ENCODE results near the gene AVPI1. TPM values are rescaled to one million over a fixed set of nuclear protein-coding genes. Genes with fewer than 3 reads are reported as not detected.

Gene AVPI1
- total and polyA plus RNA-seq, 2 experiments from 2014 or later: 7.4 to 7.6 TPM

GRCh38 chr10:97721871-97722780 is 35.1 kb upstream of the AVPI1 start:
- H3K9me2 ChIP-seq (ENCODE audit: insufficient read depth): no peaks in the 10 kb centered on the region
- Mint-ChIP-seq H3K9me3 (peaks cover 3% of the 10 kb centered on the region; the same call in 1 of the 3 replicates), H3K4me3 (no peak overlapping the region), H3K36me3 (ENCODE audit: low read depth) (peaks cover 32% of the 10 kb centered on the region), H3K27ac (no peak overlapping the region), H3K4me1 (peaks cover 30% of the 10 kb centered on the region), H3K27me3 (ENCODE audit: insufficient read depth, low read depth, poor library complexity) (peaks cover 4% of the 10 kb centered on the region)
- H3K4me3 ChIP-seq: no peak overlapping the region
- no peak overlapping the region for H3K27ac ChIP-seq (ENCODE audit: low read depth)
- TF ChIP-seq ZNF462 (CRISPR knock-in tag; IDR thresholded peaks at IDR 0.05): no peak
- H2AFZ ChIP-seq: no peak overlapping the region
- no peak for DNase-seq (ENCODE audit: low spot score)
- H3K79me2 ChIP-seq (replicated peaks; ENCODE audit: insufficient read depth): peaks cover 6% of the 10 kb centered on the region
- ATAC-seq: no peak
- H3K36me3 ChIP-seq (ENCODE audit: insufficient read depth): peaks cover 1% of the 10 kb centered on the region; the same call in 1 of the 2 replicates
- peaks cover 27% of the 10 kb centered on the region for H3K4me1 ChIP-seq (ENCODE audit: insufficient read depth)
- H4K20me1 ChIP-seq (replicated peaks; ENCODE audit: insufficient read depth): no peaks in the 10 kb centered on the region
- H3K4me2 ChIP-seq: no peak overlapping the region
- no peaks in the 10 kb centered on the region for H3K27me3 ChIP-seq (ENCODE audit: insufficient read depth)
- peaks cover 8% of the 10 kb centered on the region; the same call in 1 of the 2 replicates for H3F3A ChIP-seq (replicated peaks; ENCODE audit: low read depth)

GRCh38 chr10:97719602-97720001 is 32.6 kb upstream of the AVPI1 start:
- no peak for ATAC-seq
- Mint-ChIP-seq H3K36me3 (ENCODE audit: low read depth) (peaks cover 46% of the 10 kb centered on the region), H3K27ac (0 out of 2 replicates have a peak overlapping the region, but pooled peaks have one; percentile 21), H3K4me3 (peak overlapping the region; percentile 7; the same call in 1 of the 3 replicates), H3K27me3 (ENCODE audit: insufficient read depth, low read depth, poor library complexity) (peaks cover 12% of the 10 kb centered on the region), H3K4me1 (peaks cover 43% of the 10 kb centered on the region), H3K9me3 (no peaks in the 10 kb centered on the region)
- H4K20me1 ChIP-seq (replicated peaks; ENCODE audit: insufficient read depth): no peaks in the 10 kb centered on the region
- peak overlapping the region; percentile 68 for H3K4me2 ChIP-seq
- no peak overlapping the region for H2AFZ ChIP-seq
- H3F3A ChIP-seq (replicated peaks; ENCODE audit: low read depth): peaks cover 15% of the 10 kb centered on the region
- TF ChIP-seq ETS1 (IDR thresholded peaks at IDR 0.05): 0 out of 2 replicates have a peak, but pooled peaks have one; percentile 13
- no peak for TF ChIP-seq CTCF (conservative IDR thresholded peaks at IDR 0.05; ENCODE audit: low read depth in 2 of 2)
- H3K27me3 ChIP-seq (ENCODE audit: insufficient read depth): no peaks in the 10 kb centered on the region
- peak; percentile 72 for DNase-seq (ENCODE audit: low spot score)
- peaks cover 7% of the 10 kb centered on the region; the same call in 1 of the 2 replicates for H3K36me3 ChIP-seq (ENCODE audit: insufficient read depth)
- peak overlapping the region; percentile 86 for H3K27ac ChIP-seq (ENCODE audit: low read depth)
- H3K9me2 ChIP-seq (ENCODE audit: insufficient read depth): no peaks in the 10 kb centered on the region
- peaks cover 17% of the 10 kb centered on the region for H3K79me2 ChIP-seq (replicated peaks; ENCODE audit: insufficient read depth)
- 0 out of 2 replicates have a peak overlapping the region, but pooled peaks have one; percentile 25 for H3K4me3 ChIP-seq
- peaks cover 48% of the 10 kb centered on the region for H3K4me1 ChIP-seq (ENCODE audit: insufficient read depth)

All from GM23338 (cell line).